Measurements from ENCODE around the gene COLGALT1.

COLGALT1 gene

DNA sequence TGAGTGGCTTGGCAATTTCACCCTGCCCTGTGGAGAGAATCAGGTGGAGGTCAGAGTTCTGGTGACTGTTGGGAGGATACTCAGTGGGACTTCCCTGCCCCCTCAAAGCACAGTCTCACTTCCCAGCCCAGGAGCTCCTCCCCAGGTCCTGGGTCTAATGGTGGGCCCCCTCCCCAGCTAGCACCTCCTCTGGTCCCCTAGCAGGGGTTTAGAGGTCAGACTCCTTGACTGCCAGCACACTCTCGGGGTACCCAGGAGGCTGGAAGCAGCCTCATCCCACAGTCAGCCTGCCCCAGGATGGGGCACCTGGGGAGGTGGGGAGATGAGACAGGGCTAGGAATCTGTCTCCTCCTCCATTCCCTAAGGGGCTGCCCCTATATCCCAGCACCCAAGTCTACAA lies 65.2 kb downstream of the COLGALT1 start:
- no peak overlapping the region for H3K4me3 ChIP-seq (ENCODE audit: low read depth, low read length)
- TF ChIP-seq CTCF (IDR thresholded peaks at IDR 0.05; ENCODE audit: control insufficient read depth, extremely low read depth, insufficient read depth): no peak
- no peak for DNase-seq (ENCODE audit: low read depth)

- DNase-seq (ENCODE audit: low read depth): no peak
- TF ChIP-seq CTCF (IDR thresholded peaks at IDR 0.05; ENCODE audit: control insufficient read depth, extremely low read depth, insufficient read depth): no peak
- H3K4me3 ChIP-seq (ENCODE audit: low read depth, low read length): no peak overlapping the region
Measured at GRCh38 chr19:17623224-17623935, 67.9 kb downstream of the COLGALT1 start.

DNA sequence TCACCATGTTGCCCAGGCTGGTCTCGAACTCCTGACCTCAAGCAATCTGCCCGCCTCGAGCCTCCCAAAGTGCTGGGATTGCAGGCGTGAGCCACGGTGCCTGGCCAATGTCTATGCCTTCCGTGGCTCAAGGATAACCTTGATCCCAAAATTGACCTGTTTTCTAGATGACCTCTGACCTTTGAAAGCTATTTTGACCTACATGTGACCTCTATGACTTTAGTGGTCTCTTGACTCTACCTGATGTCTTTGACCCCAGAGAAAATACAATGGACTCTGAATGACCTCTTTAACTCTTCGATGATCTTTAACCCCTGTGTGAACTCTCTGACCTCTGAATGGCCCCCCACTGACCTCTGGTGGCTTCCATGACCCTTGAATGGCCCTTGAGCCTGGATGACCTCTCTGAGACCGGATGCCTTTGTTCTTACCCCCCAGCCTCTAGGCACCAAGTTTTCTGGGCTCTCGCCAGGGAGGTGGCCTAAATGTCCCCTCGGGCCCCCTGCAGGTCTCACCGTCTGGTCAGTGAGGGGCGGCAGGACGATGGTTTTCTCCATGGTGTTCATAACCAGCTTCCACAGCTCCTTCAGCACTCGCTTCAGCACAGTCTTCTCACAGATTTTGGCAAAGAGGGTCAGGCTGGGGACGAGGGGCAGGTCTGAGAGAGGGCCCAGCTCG lies 69.0 kb downstream of the COLGALT1 start:
- H3K4me3 ChIP-seq (ENCODE audit: low read depth, low read length): no peak overlapping the region
- TF ChIP-seq CTCF (IDR thresholded peaks at IDR 0.05; ENCODE audit: control insufficient read depth, extremely low read depth, insufficient read depth): no peak

GRCh38 chr19:17625043-17625442 lies 69.6 kb downstream of the COLGALT1 start:
- no peak for DNase-seq (ENCODE audit: low read depth)
- no peak overlapping the region for H3K4me3 ChIP-seq (ENCODE audit: low read depth, low read length)
- TF ChIP-seq CTCF (IDR thresholded peaks at IDR 0.05; ENCODE audit: control insufficient read depth, extremely low read depth, insufficient read depth): no peak

More for the DNA sequence above, 69.0 kb downstream of the COLGALT1 start:
- DNase-seq (ENCODE audit: low read depth): no peak

- H3K4me3 ChIP-seq (ENCODE audit: low read depth, low read length): no peak overlapping the region
- no peak for DNase-seq (ENCODE audit: low read depth)
- TF ChIP-seq CTCF (IDR thresholded peaks at IDR 0.05; ENCODE audit: control insufficient read depth, extremely low read depth, insufficient read depth): no peak
Measured at GRCh38 chr19:17625980-17626379, 70.5 kb downstream of the COLGALT1 start.

GRCh38 chr19:17626456-17627015 lies 71.1 kb downstream of the COLGALT1 start:
- no peak overlapping the region for H3K4me3 ChIP-seq (ENCODE audit: low read depth, low read length)
- DNase-seq (ENCODE audit: low read depth): no peak
- TF ChIP-seq CTCF (IDR thresholded peaks at IDR 0.05; ENCODE audit: control insufficient read depth, extremely low read depth, insufficient read depth): no peak
